ENCODE results near the gene COMTD1.

Gene COMTD1

GRCh38 chr10:75236178-75236825 lies 545 bp upstream of the COMTD1 start:
- POLR2A ChIA-PET: interaction anchor here (0.6 to 3.8 kb wide), 5 partner anchors 11 to 165 kb away, joined by 3 to 36 read pairs (median 10); partner anchors contain the start of genes SAMD8, VDAC2 and ZNF503
- no peaks in the 10 kb centered on the region for H3K9me3 ChIP-seq (ENCODE audit: control insufficient read depth, insufficient read depth, low read depth, low read length)
- TF ChIP-seq HOXC10 (CRISPR knock-in tag; IDR thresholded peaks at IDR 0.05) (no peak), ZNF211 (tag by site-specific recombination; IDR thresholded peaks at IDR 0.05; ENCODE audit: low read depth) (no peak), ZNF366 (tag by site-specific recombination; conservative IDR thresholded peaks at IDR 0.05) (peak; percentile 41; the same call in 1 of the 2 replicates), ZNF362 (tag by site-specific recombination; IDR thresholded peaks at IDR 0.05) (no peak), ZBTB7A (tag by site-specific recombination; IDR thresholded peaks at IDR 0.05; ENCODE audit: low read depth) (0 out of 2 replicates have a peak, but pooled peaks have one; percentile 10), ZNF501 (tag by site-specific recombination; IDR thresholded peaks at IDR 0.05) (peak; percentile 10; the same call in 1 of the 2 replicates), ZNF610 (tag by site-specific recombination; IDR thresholded peaks at IDR 0.05; ENCODE audit: borderline replicate concordance) (0 out of 2 replicates have a peak, but pooled peaks have one; percentile 8), ZFP3 (tag by site-specific recombination; IDR thresholded peaks at IDR 0.05; ENCODE audit: low read depth) (no peak), REST (tag by site-specific recombination; IDR thresholded peaks at IDR 0.05) (peak; percentile 27), ZNF121 (tag by site-specific recombination; IDR thresholded peaks at IDR 0.05) (peak; percentile 4; the same call in 1 of the 2 replicates), ZBTB8A (tag by site-specific recombination; IDR thresholded peaks at IDR 0.05) (peak; percentile 82), YY1 (tag by site-specific recombination; IDR thresholded peaks at IDR 0.05) (peak; percentile 19)
- TF ChIP-seq, protein P1, sequence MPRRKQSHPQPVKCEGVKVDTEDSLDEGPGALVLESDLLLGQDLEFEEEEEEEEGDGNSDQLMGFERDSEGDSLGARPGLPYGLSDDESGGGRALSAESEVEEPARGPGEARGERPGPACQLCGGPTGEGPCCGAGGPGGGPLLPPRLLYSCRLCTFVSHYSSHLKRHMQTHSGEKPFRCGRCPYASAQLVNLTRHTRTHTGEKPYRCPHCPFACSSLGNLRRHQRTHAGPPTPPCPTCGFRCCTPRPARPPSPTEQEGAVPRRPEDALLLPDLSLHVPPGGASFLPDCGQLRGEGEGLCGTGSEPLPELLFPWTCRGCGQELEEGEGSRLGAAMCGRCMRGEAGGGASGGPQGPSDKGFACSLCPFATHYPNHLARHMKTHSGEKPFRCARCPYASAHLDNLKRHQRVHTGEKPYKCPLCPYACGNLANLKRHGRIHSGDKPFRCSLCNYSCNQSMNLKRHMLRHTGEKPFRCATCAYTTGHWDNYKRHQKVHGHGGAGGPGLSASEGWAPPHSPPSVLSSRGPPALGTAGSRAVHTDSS (tag by site-specific recombination; IDR thresholded peaks at IDR 0.05): 0 out of 2 replicates have a peak, but pooled peaks have one; percentile 1
- H3K36me3 ChIP-seq (ENCODE audit: control insufficient read depth in 2 of 2, insufficient read depth in 1 of 2, low read length in 2 of 2): peaks cover 0 to 25% of the 10 kb centered on the region in 2 experiments; a peak in 2 of 3 replicates
- CTCF ChIA-PET: interaction anchor here (0.5 to 4.6 kb wide), 34 partner anchors 10 to 1749 kb away, joined by 3 to 47 read pairs (median 3); partner anchors contain the start of gene ZNF503
- no peak overlapping the region for H3K4me3 ChIP-seq (ENCODE audit: low read depth, low read length)
- H3K4me1 ChIP-seq (ENCODE audit: control insufficient read depth, insufficient read depth, low read length): no peaks in the 10 kb centered on the region; the same call in 1 of the 2 replicates
- H3K27ac ChIP-seq (ENCODE audit: extremely low read depth, low read depth, low read length): no peak overlapping the region; the same call in 1 of the 2 replicates

- H3K4me1 ChIP-seq (ENCODE audit: control insufficient read depth, insufficient read depth, low read length): no peaks in the 10 kb centered on the region; the same call in 1 of the 2 replicates
- H3K9me3 ChIP-seq (ENCODE audit: control insufficient read depth, insufficient read depth, low read depth, low read length): no peaks in the 10 kb centered on the region
- CTCF ChIA-PET: interaction anchor here (0.6 to 4.6 kb wide), 15 partner anchors 9 to 1233 kb away, joined by 3 to 47 read pairs (median 4); partner anchors contain the start of gene VDAC2
- peaks cover under 1 to 40% of the 10 kb centered on the region in 2 experiments for H3K36me3 ChIP-seq (ENCODE audit: control insufficient read depth in 2 of 2, insufficient read depth in 1 of 2, low read length in 2 of 2)
- POLR2A ChIA-PET: interaction anchor here (1.0 to 3.8 kb wide), 7 partner anchors 10 to 1084 kb away, joined by 3 to 36 read pairs (median 9); partner anchors contain the start of genes ADK, AP3M1, SAMD8 and VDAC2
- peak overlapping the region; percentile 62 for H3K4me3 ChIP-seq (ENCODE audit: low read depth, low read length)
- H3K27ac ChIP-seq (ENCODE audit: extremely low read depth, low read depth, low read length): peak overlapping the region; percentile 92
- TF ChIP-seq ZBTB1 (tag by site-specific recombination; IDR thresholded peaks at IDR 0.05) (no peak), HOXD13 (CRISPR knock-in tag; IDR thresholded peaks at IDR 0.05; ENCODE audit: borderline replicate concordance) (no peak), SP7 (tag by site-specific recombination; IDR thresholded peaks at IDR 0.05) (peak; percentile 11; the same call in 1 of the 2 replicates), ZNF2 (tag by site-specific recombination; IDR thresholded peaks at IDR 0.05) (0 out of 2 replicates have a peak, but pooled peaks have one; percentile 18), ZNF514 (tag by site-specific recombination; IDR thresholded peaks at IDR 0.05) (no peak)
- TF ChIP-seq, protein P2, sequence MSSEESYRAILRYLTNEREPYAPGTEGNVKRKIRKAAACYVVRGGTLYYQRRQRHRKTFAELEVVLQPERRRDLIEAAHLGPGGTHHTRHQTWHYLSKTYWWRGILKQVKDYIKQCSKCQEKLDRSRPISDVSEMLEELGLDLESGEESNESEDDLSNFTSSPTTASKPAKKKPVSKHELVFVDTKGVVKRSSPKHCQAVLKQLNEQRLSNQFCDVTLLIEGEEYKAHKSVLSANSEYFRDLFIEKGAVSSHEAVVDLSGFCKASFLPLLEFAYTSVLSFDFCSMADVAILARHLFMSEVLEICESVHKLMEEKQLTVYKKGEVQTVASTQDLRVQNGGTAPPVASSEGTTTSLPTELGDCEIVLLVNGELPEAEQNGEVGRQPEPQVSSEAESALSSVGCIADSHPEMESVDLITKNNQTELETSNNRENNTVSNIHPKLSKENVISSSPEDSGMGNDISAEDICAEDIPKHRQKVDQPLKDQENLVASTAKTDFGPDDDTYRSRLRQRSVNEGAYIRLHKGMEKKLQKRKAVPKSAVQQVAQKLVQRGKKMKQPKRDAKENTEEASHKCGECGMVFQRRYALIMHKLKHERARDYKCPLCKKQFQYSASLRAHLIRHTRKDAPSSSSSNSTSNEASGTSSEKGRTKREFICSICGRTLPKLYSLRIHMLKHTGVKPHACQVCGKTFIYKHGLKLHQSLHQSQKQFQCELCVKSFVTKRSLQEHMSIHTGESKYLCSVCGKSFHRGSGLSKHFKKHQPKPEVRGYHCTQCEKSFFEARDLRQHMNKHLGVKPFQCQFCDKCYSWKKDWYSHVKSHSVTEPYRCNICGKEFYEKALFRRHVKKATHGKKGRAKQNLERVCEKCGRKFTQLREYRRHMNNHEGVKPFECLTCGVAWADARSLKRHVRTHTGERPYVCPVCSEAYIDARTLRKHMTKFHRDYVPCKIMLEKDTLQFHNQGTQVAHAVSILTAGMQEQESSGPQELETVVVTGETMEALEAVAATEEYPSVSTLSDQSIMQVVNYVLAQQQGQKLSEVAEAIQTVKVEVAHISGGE (tag by site-specific recombination; conservative IDR thresholded peaks at IDR 0.05; ENCODE audit: low read depth): 0 out of 2 replicates have a peak, but pooled peaks have one; percentile 13
- TF ChIP-seq, protein P3, sequence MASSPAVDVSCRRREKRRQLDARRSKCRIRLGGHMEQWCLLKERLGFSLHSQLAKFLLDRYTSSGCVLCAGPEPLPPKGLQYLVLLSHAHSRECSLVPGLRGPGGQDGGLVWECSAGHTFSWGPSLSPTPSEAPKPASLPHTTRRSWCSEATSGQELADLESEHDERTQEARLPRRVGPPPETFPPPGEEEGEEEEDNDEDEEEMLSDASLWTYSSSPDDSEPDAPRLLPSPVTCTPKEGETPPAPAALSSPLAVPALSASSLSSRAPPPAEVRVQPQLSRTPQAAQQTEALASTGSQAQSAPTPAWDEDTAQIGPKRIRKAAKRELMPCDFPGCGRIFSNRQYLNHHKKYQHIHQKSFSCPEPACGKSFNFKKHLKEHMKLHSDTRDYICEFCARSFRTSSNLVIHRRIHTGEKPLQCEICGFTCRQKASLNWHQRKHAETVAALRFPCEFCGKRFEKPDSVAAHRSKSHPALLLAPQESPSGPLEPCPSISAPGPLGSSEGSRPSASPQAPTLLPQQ (tag by site-specific recombination; IDR thresholded peaks at IDR 0.05): peak; percentile 10; the same call in 1 of the 2 replicates
Measured at GRCh38 chr10:75234683-75235374, 928 bp downstream of the COMTD1 start.

Data from HEK293 (cell line).